Measurements from ENCODE around the gene SUGP2.

The SUGP2 gene

DNA sequence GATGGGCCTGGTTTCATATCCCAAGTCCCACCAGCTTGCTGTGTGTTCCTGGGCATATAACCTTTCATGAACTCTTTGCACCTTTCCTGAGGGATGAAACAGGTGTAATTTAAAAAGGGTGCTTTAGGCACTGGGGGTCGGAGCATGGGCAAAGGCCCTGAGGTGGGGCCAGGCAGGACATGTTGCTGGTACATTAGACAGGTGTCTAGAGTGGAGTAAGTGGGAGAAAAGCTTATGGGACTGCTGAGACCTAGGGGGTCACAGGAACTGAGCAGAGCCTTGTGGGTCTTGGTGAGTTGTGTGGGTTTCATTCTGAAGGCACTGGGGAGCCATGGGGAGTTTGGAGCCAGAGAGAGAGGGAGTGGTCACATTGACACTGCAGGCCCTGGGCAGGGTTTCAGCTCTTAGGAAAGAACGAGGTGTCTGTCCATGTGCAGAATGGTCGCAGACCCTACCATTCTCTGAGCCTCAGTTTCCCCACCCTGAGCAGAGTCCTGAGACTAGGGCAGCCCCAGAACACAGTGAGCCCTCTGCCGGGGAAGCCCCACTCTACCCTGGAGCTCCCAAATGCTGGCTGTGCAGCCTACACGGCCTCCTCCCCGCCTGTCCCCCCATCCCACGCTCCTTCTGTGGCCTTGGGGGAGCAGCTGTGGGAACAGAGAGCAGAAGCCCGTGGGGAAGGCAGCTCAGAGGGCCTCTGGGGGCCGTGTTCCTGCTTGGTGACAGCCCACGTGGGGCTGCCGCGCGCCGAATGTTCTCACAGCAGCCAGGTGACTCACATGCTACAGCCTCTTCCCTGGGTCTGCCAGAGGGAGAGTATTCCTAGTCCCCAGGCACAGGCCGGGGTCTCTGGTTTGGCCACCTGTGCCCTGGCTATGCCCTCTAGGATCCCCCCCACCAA is 85.0 kb downstream of the SUGP2 start:
- TF ChIP-seq YY1 (IDR thresholded peaks at IDR 0.05; ENCODE audit: low read depth) = no peak
- TF ChIP-seq TCF12 (IDR thresholded peaks at IDR 0.05; ENCODE audit: low read depth) = no peak
- no peak for TF ChIP-seq CEBPB (IDR thresholded peaks at IDR 0.05)
- no peak for TF ChIP-seq NFIC (IDR thresholded peaks at IDR 0.05)
- TF ChIP-seq, protein P1, sequence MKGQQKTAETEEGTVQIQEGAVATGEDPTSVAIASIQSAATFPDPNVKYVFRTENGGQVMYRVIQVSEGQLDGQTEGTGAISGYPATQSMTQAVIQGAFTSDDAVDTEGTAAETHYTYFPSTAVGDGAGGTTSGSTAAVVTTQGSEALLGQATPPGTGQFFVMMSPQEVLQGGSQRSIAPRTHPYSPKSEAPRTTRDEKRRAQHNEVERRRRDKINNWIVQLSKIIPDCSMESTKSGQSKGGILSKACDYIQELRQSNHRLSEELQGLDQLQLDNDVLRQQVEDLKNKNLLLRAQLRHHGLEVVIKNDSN (IDR thresholded peaks at IDR 0.05) = no peak
- no peak for TF ChIP-seq CREB1 (IDR thresholded peaks at IDR 0.05; ENCODE audit: low read depth)
- TF ChIP-seq, protein P2, sequence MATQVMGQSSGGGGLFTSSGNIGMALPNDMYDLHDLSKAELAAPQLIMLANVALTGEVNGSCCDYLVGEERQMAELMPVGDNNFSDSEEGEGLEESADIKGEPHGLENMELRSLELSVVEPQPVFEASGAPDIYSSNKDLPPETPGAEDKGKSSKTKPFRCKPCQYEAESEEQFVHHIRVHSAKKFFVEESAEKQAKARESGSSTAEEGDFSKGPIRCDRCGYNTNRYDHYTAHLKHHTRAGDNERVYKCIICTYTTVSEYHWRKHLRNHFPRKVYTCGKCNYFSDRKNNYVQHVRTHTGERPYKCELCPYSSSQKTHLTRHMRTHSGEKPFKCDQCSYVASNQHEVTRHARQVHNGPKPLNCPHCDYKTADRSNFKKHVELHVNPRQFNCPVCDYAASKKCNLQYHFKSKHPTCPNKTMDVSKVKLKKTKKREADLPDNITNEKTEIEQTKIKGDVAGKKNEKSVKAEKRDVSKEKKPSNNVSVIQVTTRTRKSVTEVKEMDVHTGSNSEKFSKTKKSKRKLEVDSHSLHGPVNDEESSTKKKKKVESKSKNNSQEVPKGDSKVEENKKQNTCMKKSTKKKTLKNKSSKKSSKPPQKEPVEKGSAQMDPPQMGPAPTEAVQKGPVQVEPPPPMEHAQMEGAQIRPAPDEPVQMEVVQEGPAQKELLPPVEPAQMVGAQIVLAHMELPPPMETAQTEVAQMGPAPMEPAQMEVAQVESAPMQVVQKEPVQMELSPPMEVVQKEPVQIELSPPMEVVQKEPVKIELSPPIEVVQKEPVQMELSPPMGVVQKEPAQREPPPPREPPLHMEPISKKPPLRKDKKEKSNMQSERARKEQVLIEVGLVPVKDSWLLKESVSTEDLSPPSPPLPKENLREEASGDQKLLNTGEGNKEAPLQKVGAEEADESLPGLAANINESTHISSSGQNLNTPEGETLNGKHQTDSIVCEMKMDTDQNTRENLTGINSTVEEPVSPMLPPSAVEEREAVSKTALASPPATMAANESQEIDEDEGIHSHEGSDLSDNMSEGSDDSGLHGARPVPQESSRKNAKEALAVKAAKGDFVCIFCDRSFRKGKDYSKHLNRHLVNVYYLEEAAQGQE (IDR thresholded peaks at IDR 0.05; ENCODE audit: low read depth) = no peak
- TF ChIP-seq ZBTB7A (IDR thresholded peaks at IDR 0.05; ENCODE audit: low read depth) = no peak
- no peak for TF ChIP-seq RAD21 (IDR thresholded peaks at IDR 0.05; ENCODE audit: low read depth)
- TF ChIP-seq, protein P3, sequence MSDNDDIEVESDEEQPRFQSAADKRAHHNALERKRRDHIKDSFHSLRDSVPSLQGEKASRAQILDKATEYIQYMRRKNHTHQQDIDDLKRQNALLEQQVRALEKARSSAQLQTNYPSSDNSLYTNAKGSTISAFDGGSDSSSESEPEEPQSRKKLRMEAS (IDR thresholded peaks at IDR 0.05) = no peak
- TF ChIP-seq TAF1 (IDR thresholded peaks at IDR 0.05; ENCODE audit: low read depth) = no peak
- no peak for TF ChIP-seq FOXM1 (IDR thresholded peaks at IDR 0.05; ENCODE audit: borderline replicate concordance, low read depth)
- TF ChIP-seq EGR1 (IDR thresholded peaks at IDR 0.05) = no peak

DNA sequence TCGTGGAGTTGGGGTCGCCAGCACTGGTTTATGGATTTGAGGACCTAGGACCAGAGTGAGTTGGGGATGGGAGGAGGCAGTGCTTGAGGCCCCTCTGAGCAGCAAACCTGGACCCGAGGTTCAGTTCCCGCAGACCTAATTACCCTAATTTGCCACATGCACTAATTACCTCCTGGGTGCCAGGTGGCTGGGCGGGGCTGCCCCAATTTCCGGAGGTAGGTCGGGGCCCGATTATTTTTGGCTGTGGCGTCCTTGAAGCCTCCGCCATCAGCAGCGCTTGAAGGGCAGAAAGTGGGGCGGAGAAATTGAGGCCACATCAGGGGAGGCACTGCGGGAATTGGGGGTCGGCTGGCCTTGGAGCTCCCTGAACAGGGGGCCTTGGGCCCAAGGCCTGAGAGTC is 86.4 kb downstream of the SUGP2 start:
- TF ChIP-seq YY1 (IDR thresholded peaks at IDR 0.05; ENCODE audit: low read depth) = no peak
- no peak for TF ChIP-seq TAF1 (IDR thresholded peaks at IDR 0.05; ENCODE audit: low read depth)
- TF ChIP-seq CEBPB (IDR thresholded peaks at IDR 0.05) = no peak
- no peak for TF ChIP-seq TEAD4 (IDR thresholded peaks at IDR 0.05)

DNA sequence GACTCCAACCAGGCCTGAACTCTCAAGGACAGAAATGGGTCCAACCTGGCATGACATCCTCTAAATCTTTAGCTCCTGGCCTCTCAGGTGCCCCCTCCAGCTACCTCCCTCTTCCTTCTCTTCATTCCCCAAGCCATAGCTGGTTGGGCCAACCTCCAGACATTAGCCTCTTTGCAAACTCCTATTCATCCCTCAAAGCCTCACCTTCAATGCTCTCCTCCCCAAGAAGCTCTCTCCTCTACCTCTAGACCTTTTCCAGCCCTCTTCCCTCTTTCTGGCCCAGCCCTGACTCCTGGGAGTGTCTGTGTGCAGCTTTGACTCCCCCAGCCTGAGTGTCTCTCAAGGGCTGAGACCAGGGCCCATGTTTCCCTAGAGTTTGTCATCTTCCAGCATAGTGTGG is 87.0 kb downstream of the SUGP2 start:
- TF ChIP-seq CREB1 (IDR thresholded peaks at IDR 0.05; ENCODE audit: low read depth) (no peak), TAF1 (IDR thresholded peaks at IDR 0.05; ENCODE audit: low read depth) (no peak), TCF12 (IDR thresholded peaks at IDR 0.05; ENCODE audit: low read depth) (no peak), NFIC (IDR thresholded peaks at IDR 0.05) (no peak), TEAD4 (IDR thresholded peaks at IDR 0.05) (no peak), EP300 (IDR thresholded peaks at IDR 0.05; ENCODE audit: borderline replicate concordance) (no peak), EGR1 (IDR thresholded peaks at IDR 0.05) (no peak), YY1 (IDR thresholded peaks at IDR 0.05; ENCODE audit: low read depth) (no peak), CEBPB (IDR thresholded peaks at IDR 0.05) (no peak), ZBTB7A (IDR thresholded peaks at IDR 0.05; ENCODE audit: low read depth) (no peak), RAD21 (IDR thresholded peaks at IDR 0.05; ENCODE audit: low read depth) (no peak)
- TF ChIP-seq, protein P3 (IDR thresholded peaks at IDR 0.05) = no peak
- TF ChIP-seq, protein P2 (IDR thresholded peaks at IDR 0.05; ENCODE audit: low read depth) = no peak
- TF ChIP-seq, protein P1 (IDR thresholded peaks at IDR 0.05) = no peak

DNA sequence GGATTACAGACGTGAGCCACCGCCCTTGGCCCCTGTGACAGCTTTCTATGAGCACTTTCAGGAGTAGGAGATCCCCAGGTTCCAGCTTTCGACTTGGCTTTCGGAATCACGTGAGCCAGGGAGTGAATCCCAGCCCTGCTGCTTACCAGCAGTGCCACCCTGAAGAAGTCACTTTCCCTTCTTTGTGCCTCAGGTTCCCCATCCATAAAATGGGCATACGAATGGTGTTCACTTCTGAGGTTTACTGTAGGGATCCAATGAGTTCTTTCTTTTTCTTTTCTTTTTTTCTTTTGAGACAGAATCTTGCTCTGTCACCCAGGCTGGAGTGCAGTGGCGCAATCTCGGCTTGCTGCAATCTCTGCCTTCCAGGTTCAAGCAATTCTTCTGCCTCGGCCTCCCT is 88.0 kb downstream of the SUGP2 start:
- TF ChIP-seq, protein P3 (IDR thresholded peaks at IDR 0.05) = no peak
- TF ChIP-seq NFIC (IDR thresholded peaks at IDR 0.05) (no peak), CREB1 (IDR thresholded peaks at IDR 0.05; ENCODE audit: low read depth) (no peak), TCF12 (IDR thresholded peaks at IDR 0.05; ENCODE audit: low read depth) (no peak), EGR1 (IDR thresholded peaks at IDR 0.05) (no peak), RAD21 (IDR thresholded peaks at IDR 0.05; ENCODE audit: low read depth) (no peak), YY1 (IDR thresholded peaks at IDR 0.05; ENCODE audit: low read depth) (no peak), CEBPB (IDR thresholded peaks at IDR 0.05) (no peak), TAF1 (IDR thresholded peaks at IDR 0.05; ENCODE audit: low read depth) (no peak), EP300 (IDR thresholded peaks at IDR 0.05; ENCODE audit: borderline replicate concordance) (no peak), ZBTB7A (IDR thresholded peaks at IDR 0.05; ENCODE audit: low read depth) (no peak), FOXM1 (IDR thresholded peaks at IDR 0.05; ENCODE audit: borderline replicate concordance, low read depth) (no peak), TEAD4 (IDR thresholded peaks at IDR 0.05) (no peak)
- TF ChIP-seq, protein P2 (IDR thresholded peaks at IDR 0.05; ENCODE audit: low read depth) = no peak
- TF ChIP-seq, protein P1 (IDR thresholded peaks at IDR 0.05) = no peak

Data from Ishikawa (cell line).